CD4-positive, alpha-beta T cell treated with Interleukin-15 for 1 hour (primary cell): ENCODE results near the gene URB2.
"Not testable (repeated sequence)": the region's sequence is repeated elsewhere in the genome, so short reads cannot be mapped to it uniquely, and the experiment has no call there.

Experiments
- DNase-seq: peaks from one replicate; pipeline ENCODE4 v3.0.0-alpha.2; 2020

Gene URB2

DNA sequence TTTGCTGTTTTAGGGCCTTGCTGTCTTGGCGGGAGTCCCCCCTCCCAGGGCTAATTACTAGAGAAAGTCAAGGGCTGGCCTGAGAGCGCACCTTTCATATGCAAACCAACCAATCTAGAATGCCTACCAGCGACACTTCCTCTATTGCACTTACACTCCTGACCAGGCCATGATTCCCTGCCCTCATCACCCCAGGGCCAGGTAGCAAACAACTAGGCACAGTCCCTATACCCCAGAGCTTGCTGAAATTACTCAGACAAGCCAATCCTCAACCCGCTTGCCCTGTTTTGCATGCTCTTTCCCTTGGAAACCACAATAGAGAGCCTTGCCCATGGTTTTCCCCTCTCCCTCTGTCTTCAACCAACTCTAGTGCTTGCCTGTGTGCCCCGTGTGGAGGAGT lies 70.3 kb downstream of the URB2 start:
- no peak for DNase-seq

- no peak for DNase-seq
These were observed 73.7 kb downstream of the URB2 start for GRCh38 chr1:229699613-229700267.

- DNase-seq, result no peak
These were observed 78.1 kb downstream of the URB2 start for GRCh38 chr1:229704157-229704556.

GRCh38 chr1:229705152-229705551 lies 79.1 kb downstream of the URB2 start:
- DNase-seq, result not testable (repeated sequence)

DNA sequence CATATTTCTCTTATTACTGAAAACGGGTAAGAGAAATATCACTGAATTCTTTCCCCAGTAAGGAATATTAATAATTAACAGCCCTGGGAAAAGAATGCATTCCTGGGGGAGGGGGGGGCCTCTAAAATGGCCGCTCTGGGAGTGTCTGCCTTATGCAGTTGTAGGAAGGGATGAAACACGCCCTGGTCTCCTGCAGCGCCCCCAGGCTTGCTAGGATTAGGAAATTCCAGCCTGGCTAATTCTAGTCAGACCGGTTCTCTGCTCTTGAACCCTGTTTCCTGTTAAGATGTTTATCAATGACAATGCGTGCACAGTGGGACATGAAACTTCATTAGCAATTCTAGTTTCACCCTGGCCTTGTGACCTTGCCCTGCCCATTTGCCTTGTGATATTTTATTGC lies 81.1 kb downstream of the URB2 start:
- not testable (repeated sequence) for DNase-seq

DNA sequence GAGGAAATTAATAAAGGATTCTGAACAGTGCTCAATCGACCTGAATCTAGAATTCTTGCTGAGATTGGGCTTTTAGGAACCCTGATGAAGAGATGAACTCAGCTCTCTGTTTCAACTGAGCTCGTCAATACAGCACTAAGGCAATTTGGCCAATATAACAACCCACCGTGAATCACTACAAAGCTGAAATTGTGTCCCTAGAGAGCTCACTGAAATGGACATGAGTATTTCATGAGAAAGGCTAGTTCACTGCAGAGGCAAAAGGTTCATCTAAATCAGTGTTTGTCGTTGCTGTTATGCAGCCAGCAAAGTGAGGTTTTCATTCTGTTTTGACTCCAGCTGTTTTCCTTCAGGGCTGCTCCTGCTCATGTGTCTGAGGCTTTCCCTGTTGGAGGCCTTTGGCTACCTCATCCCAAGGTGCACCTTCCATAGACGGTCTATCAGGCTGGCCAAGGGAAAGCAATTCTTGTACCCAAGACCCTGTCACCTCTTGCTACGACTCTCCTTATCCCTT lies 83.5 kb downstream of the URB2 start:
- DNase-seq, result no peak
